Endothelial cell (in vitro differentiated cells): ENCODE data around the gene GATB. TPM values are rescaled to one million over a fixed set of nuclear protein-coding genes. Genes with fewer than 3 reads are reported as not detected.

ENCODE experiments used
- DNase-seq: peaks from one replicate; pipeline ENCODE4 v3.0.0; 2021; ENCODE audit warnings: low spot score
- H3K27ac Mint-ChIP-seq: one replicate; pipeline ENCODE4 v1.8.0; 2021; ENCODE audit warnings: mixed read lengths, inconsistent platforms; ENCODE audit not compliant: unreplicated experiment
- H3K27me3 Mint-ChIP-seq: one replicate; pipeline ENCODE4 v1.8.0; 2021; ENCODE audit warnings: mild to moderate bottlenecking, moderate library complexity, mixed read lengths, inconsistent platforms; ENCODE audit not compliant: unreplicated experiment
- H3K36me3 Mint-ChIP-seq: one replicate; pipeline ENCODE4 v1.8.0; 2021; ENCODE audit warnings: mild to moderate bottlenecking, low read depth, mixed read lengths, inconsistent platforms; ENCODE audit not compliant: unreplicated experiment
- H3K4me1 Mint-ChIP-seq: one replicate; pipeline ENCODE4 v1.8.0; 2021; ENCODE audit warnings: mild to moderate bottlenecking, mixed read lengths, inconsistent platforms; ENCODE audit not compliant: unreplicated experiment
- H3K4me3 Mint-ChIP-seq: one replicate; pipeline ENCODE4 v1.8.0; 2021; ENCODE audit warnings: mild to moderate bottlenecking, mixed read lengths, inconsistent platforms; ENCODE audit not compliant: unreplicated experiment
- H3K9me3 Mint-ChIP-seq: one replicate; pipeline ENCODE4 v1.8.0; 2021; ENCODE audit warnings: mixed read lengths, inconsistent platforms; ENCODE audit not compliant: unreplicated experiment
- CTCF ChIP-seq: fragments of 200-600 bp; sonication (generic); IDR thresholded peaks from one replicate; pipeline ENCODE4 v1.5.0; 2021; ENCODE audit warnings: antibody characterized with exemption; ENCODE audit not compliant: unreplicated experiment
- total RNA-seq: library from RNA; stranded (reverse); fragmentation: NEBNext Ultra II Directional; extraction: Animal tissue kit (Norgen Biotek cat#: 25700); gene quantifications from one replicate; pipeline ENCODE4 v1.2.1, GENCODE V29; 2021; ENCODE audit not compliant: unreplicated experiment

Gene GATB
- total RNA-seq, 1 donor from 2014 or later = 16.6 TPM

GRCh38 chr4:151624626-151625565 is 135.9 kb downstream of the GATB start:
- Mint-ChIP-seq H3K4me3 (no peak overlapping the region), H3K36me3 (no peaks in the 10 kb centered on the region), H3K4me1 (peaks cover 3% of the 10 kb centered on the region), H3K27me3 (peaks cover 2% of the 10 kb centered on the region), H3K27ac (no peak overlapping the region), H3K9me3 (no peaks in the 10 kb centered on the region)
- DNase-seq = no peak
- TF ChIP-seq CTCF = no peak
